GM23338 (cell line): Measurements from ENCODE around the gene TULP3. TPM values are rescaled to one million over a fixed set of nuclear protein-coding genes. Genes with fewer than 3 reads are reported as not detected.

Experiments used
- ATAC-seq: fragments of 200-7000 bp; cut with Tn5 transposase; 3 replicates; pipeline ENCODE4 v1.9.1; 2020
- DNase-seq: peaks from one replicate; pipeline ENCODE4 v3.0.0-alpha.2; 2015; ENCODE audit warnings: low spot score
- H2AFZ ChIP-seq: fragments of 200-600 bp; sonication (generic); 2 replicates; pipeline ENCODE4 v1.8.0; 2016; ENCODE audit warnings: antibody characterized with exemption, mild to moderate bottlenecking, moderate library complexity
- H3F3A ChIP-seq: fragments of 200-600 bp; sonication (generic); replicated peaks from 2 replicates; pipeline ENCODE4 v1.8.0; 2017; ENCODE audit warnings: antibody characterized with exemption, mixed run types, low read depth
- H3K27ac ChIP-seq: fragments of 200-600 bp; sonication (generic); 2 replicates; pipeline ENCODE4 v1.6.1; 2016; ENCODE audit warnings: low read depth
- H3K27me3 ChIP-seq: fragments of 200-600 bp; sonication (generic); 2 replicates; pipeline ENCODE4 v1.8.0; 2016; ENCODE audit warnings: mild to moderate bottlenecking, mixed run types, moderate library complexity; ENCODE audit not compliant: insufficient read depth
- H3K36me3 ChIP-seq: fragments of 200-600 bp; sonication (generic); 2 replicates; pipeline ENCODE4 v1.8.0; 2016; ENCODE audit warnings: mild to moderate bottlenecking; ENCODE audit not compliant: insufficient read depth
- H3K4me1 ChIP-seq: fragments of 200-600 bp; sonication (generic); 2 replicates; pipeline ENCODE4 v1.8.0; 2016; ENCODE audit warnings: mild to moderate bottlenecking, moderate library complexity; ENCODE audit not compliant: insufficient read depth
- H3K4me2 ChIP-seq: fragments of 200-600 bp; sonication (generic); 2 replicates; pipeline ENCODE4 v1.7.1; 2017; ENCODE audit warnings: mixed run types
- H3K4me3 ChIP-seq: fragments of 200-600 bp; sonication (generic); 2 replicates; pipeline ENCODE4 v1.6.1; 2016; ENCODE audit warnings: mixed run types
- H3K79me2 ChIP-seq: fragments of 200-600 bp; sonication (generic); replicated peaks from 2 replicates; pipeline ENCODE4 v1.8.0; 2017; ENCODE audit warnings: mild to moderate bottlenecking; ENCODE audit not compliant: insufficient read depth
- H3K9me2 ChIP-seq: fragments of 200-600 bp; sonication (generic); 2 replicates; pipeline ENCODE4 v1.8.0; 2017; ENCODE audit not compliant: insufficient read depth
- H4K20me1 ChIP-seq: fragments of 200-600 bp; sonication (generic); replicated peaks from 2 replicates; pipeline ENCODE4 v1.8.0; 2017; ENCODE audit warnings: mild to moderate bottlenecking; ENCODE audit not compliant: insufficient read depth
- H3K27ac Mint-ChIP-seq: 2 replicates; pipeline ENCODE4 v1.8.0; 2020; ENCODE audit warnings: inconsistent platforms, mild to moderate bottlenecking, moderate library complexity, mixed read lengths
- H3K27me3 Mint-ChIP-seq: 3 replicates; pipeline ENCODE4 v1.8.0; 2022; ENCODE audit warnings: low read depth, mild to moderate bottlenecking, moderate library complexity, mixed read lengths, inconsistent platforms; ENCODE audit not compliant: insufficient read depth, poor library complexity
- H3K36me3 Mint-ChIP-seq: 3 replicates; pipeline ENCODE4 v1.8.0; 2021; ENCODE audit warnings: low read depth, mild to moderate bottlenecking, inconsistent platforms, moderate library complexity, mixed read lengths
- H3K4me1 Mint-ChIP-seq: 3 replicates; pipeline ENCODE4 v1.8.0; 2020; ENCODE audit warnings: mild to moderate bottlenecking, inconsistent platforms, mixed read lengths
- H3K4me3 Mint-ChIP-seq: 3 replicates; pipeline ENCODE4 v1.8.0; 2021; ENCODE audit warnings: moderate library complexity, mild to moderate bottlenecking, inconsistent platforms, mixed read lengths
- H3K9me3 Mint-ChIP-seq: 3 replicates; pipeline ENCODE4 v1.8.0; 2020; ENCODE audit warnings: moderate library complexity, mild to moderate bottlenecking, inconsistent platforms, mixed read lengths
- CREB1 ChIP-seq: fragments of 250-450 bp; sonication (Bioruptor Pico); IDR thresholded peaks from 2 replicates; pipeline ENCODE4 v1.5.0; 2020; ENCODE audit warnings: low read depth, mild to moderate bottlenecking, moderate library complexity
- ETS1 ChIP-seq: IDR thresholded peaks from 2 replicates; pipeline ENCODE4 v1.6.1; 2016; ENCODE audit warnings: antibody characterized with exemption
- EZH2 ChIP-seq: fragments of 200-600 bp; sonication (generic); IDR thresholded peaks from one replicate; pipeline ENCODE4 v1.8.0; 2017; ENCODE audit warnings: antibody characterized with exemption, mild to moderate bottlenecking, low read depth; ENCODE audit not compliant: unreplicated experiment
- EZH2phosphoT487 ChIP-seq: fragments of 200-600 bp; sonication (generic); IDR thresholded peaks from one replicate; pipeline ENCODE4 v1.8.1; 2018; ENCODE audit warnings: antibody characterized with exemption; ENCODE audit not compliant: unreplicated experiment
- JUNB ChIP-seq: IDR thresholded peaks from one replicate; pipeline ENCODE4 v1.6.1; 2016; ENCODE audit warnings: antibody characterized with exemption; ENCODE audit not compliant: unreplicated experiment
- NANOG ChIP-seq: IDR thresholded peaks from 2 replicates; pipeline ENCODE4 v1.6.1; 2016; ENCODE audit warnings: antibody characterized with exemption, borderline replicate concordance
- STAT1 ChIP-seq: IDR thresholded peaks from one replicate; pipeline ENCODE4 v1.6.1; 2016; ENCODE audit warnings: antibody characterized with exemption; ENCODE audit not compliant: unreplicated experiment
- ZNF331 ChIP-seq: fragments of 250-450 bp; sonication (Bioruptor Pico); IDR thresholded peaks from 2 replicates; pipeline ENCODE4 v1.5.0; 2020; ENCODE audit warnings: low read depth, mild to moderate bottlenecking, moderate library complexity
- ZNF462 ChIP-seq: fragments of 250-450 bp; sonication (Bioruptor Pico); IDR thresholded peaks from 2 replicates; pipeline ENCODE4 v1.5.0; 2020; ENCODE audit warnings: mild to moderate bottlenecking, moderate library complexity
- polyA plus RNA-seq: library from polyadenylated mRNA; unstranded; fragments of >200 nt; fragmentation: Nextera tagmentation; extraction: Ambion mirVana; gene quantifications from 2 replicates; pipeline ENCODE4 v1.2.1, GENCODE V29; 2016
- total RNA-seq: library from RNA; depleted of rRNA; stranded (reverse); fragments of >200 nt; shearing (Covaris generic); gene quantifications from 2 replicates; pipeline ENCODE4 v1.2.3, GENCODE V29; 2014
- TF ChIP-seq, protein P1 (sequence below): IDR thresholded peaks from one replicate; pipeline ENCODE4 v1.6.1; 2018; ENCODE audit warnings: antibody characterized with exemption; ENCODE audit not compliant: unreplicated experiment

TULP3 gene
- total and polyA plus RNA-seq, 2 experiments from 2014 or later, result 15.1 to 18.8 TPM

DNA sequence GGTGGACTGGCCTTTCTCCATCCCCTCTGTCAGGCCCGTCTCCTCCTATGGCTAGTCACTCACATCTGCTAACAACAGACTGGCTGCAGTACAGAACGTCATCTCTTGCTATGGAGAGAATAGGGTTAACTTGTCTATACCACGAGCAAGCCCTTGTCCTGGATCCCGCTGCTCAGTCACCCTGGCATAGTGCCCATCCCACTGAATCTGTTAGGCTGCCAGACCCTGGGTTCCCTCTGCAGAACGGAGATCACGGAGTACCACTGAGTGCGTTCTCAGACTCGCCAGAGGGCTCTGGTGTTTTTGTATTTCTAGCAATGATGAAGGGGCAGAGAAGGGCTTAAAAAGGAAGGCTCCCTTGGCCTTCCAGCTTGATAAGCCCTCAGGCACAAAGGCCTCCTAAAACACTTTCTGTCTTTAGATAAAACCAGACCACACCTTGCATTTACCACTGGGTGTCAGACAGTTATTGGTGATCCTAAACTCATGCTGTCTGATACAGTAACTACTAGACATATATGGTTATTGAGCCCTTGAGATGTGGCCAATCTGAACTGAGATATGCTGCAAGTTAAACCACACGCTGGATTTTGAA is 49.5 kb upstream of the TULP3 start:
- no peak overlapping the region for H3K4me3 Mint-ChIP-seq
- peaks cover 5% of the 10 kb centered on the region for H3K27me3 Mint-ChIP-seq
- no peaks in the 10 kb centered on the region for H3F3A ChIP-seq

More for the DNA sequence above, 49.5 kb upstream of the TULP3 start:
- Histone ChIP-seq H4K20me1 (no peaks in the 10 kb centered on the region; the same call in 1 of the 2 replicates), H3K27ac (no peak overlapping the region), H3K4me2 (no peak overlapping the region), H3K4me3 (no peak overlapping the region), H3K36me3 (no peaks in the 10 kb centered on the region), H2AFZ (no peak overlapping the region), H3K79me2 (no peaks in the 10 kb centered on the region), H3K9me2 (no peaks in the 10 kb centered on the region), H3K27me3 (no peaks in the 10 kb centered on the region), H3K4me1 (no peaks in the 10 kb centered on the region)
- TF ChIP-seq, protein P1, sequence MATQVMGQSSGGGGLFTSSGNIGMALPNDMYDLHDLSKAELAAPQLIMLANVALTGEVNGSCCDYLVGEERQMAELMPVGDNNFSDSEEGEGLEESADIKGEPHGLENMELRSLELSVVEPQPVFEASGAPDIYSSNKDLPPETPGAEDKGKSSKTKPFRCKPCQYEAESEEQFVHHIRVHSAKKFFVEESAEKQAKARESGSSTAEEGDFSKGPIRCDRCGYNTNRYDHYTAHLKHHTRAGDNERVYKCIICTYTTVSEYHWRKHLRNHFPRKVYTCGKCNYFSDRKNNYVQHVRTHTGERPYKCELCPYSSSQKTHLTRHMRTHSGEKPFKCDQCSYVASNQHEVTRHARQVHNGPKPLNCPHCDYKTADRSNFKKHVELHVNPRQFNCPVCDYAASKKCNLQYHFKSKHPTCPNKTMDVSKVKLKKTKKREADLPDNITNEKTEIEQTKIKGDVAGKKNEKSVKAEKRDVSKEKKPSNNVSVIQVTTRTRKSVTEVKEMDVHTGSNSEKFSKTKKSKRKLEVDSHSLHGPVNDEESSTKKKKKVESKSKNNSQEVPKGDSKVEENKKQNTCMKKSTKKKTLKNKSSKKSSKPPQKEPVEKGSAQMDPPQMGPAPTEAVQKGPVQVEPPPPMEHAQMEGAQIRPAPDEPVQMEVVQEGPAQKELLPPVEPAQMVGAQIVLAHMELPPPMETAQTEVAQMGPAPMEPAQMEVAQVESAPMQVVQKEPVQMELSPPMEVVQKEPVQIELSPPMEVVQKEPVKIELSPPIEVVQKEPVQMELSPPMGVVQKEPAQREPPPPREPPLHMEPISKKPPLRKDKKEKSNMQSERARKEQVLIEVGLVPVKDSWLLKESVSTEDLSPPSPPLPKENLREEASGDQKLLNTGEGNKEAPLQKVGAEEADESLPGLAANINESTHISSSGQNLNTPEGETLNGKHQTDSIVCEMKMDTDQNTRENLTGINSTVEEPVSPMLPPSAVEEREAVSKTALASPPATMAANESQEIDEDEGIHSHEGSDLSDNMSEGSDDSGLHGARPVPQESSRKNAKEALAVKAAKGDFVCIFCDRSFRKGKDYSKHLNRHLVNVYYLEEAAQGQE, result no peak
- TF ChIP-seq CREB1 (CRISPR knock-in tag) (no peak), ETS1 (no peak), ZNF331 (CRISPR knock-in tag) (no peak), JUNB (no peak), ZNF462 (CRISPR knock-in tag) (no peak), EZH2phosphoT487 (no peak), NANOG (no peak), STAT1 (no peak), EZH2 (no peak)
- ATAC-seq (no peak), DNase-seq (no peak)
- Mint-ChIP-seq H3K36me3 (peaks cover 6% of the 10 kb centered on the region; the same call in 2 of the 3 replicates), H3K9me3 (no peaks in the 10 kb centered on the region; the same call in 2 of the 3 replicates), H3K27ac (no peak overlapping the region), H3K4me1 (peaks cover 10% of the 10 kb centered on the region)
